ENCODE results near the gene F8A1. TPM values are rescaled to one million over a fixed set of nuclear protein-coding genes. Genes with fewer than 3 reads are reported as not detected.
"Not testable (repeated sequence)": the region's sequence is repeated elsewhere in the genome, so short reads cannot be mapped to it uniquely, and the experiment has no call there.

The F8A1 gene
- total RNA-seq, 3 donors from 2014 or later (not counting 1 experiment from before 2014, with no cell fraction given), result 12.0 to 32.9 (median 12.4) TPM

- 8% methylated on average over 5 of the region's 5 CpGs for WGBS (ENCODE audit: insufficient coverage)
Observed at GRCh38 chrX:154918060-154918483, 31.9 kb downstream of the F8A1 start.

DNA sequence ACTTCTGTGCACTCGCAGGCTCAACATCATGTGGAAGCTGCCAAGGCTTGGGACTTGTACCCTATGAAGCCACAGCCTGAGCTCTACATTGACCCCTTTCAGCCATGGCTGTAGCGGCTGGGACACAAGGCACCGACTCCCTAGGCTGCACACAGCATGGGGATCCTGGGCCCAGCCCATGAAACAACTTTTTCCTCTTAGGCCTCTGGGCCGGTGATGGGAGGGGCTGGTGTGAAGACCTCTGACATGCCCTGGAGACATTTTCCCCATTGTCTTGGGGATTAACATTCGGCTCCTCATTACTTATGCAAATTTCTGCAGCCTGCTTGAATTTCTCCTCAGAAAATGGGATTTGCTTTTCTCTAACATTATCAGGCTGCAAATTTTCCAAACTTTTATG lies 38.6 kb downstream of the F8A1 start:
- H3K4me1 ChIP-seq (ENCODE audit: control insufficient read depth, insufficient read depth, low read length); intact Hi-C loops (cut with micrococcal nuclease); H3K9me3 Mint-ChIP-seq; DNase-seq; H3K9me3 ChIP-seq (ENCODE audit: control insufficient read depth, insufficient read depth, low read length); H3K27ac Mint-ChIP-seq; H3K27ac ChIP-seq (ENCODE audit: low read length); H3K4me3 Mint-ChIP-seq; H3K4me1 Mint-ChIP-seq; H3K27me3 ChIP-seq (ENCODE audit: control insufficient read depth, insufficient read depth, low read length); H3K36me3 Mint-ChIP-seq; H3K4me3 ChIP-seq (ENCODE audit: low read length); ATAC-seq; H3K36me3 ChIP-seq (ENCODE audit: control insufficient read depth, insufficient read depth, low read length): not testable (repeated sequence)
- H3K27me3 Mint-ChIP-seq (ENCODE audit: low read depth in 2 of 2), result peaks cover 17 to 25% of the 10 kb centered on the region in 2 donors
- 94% methylated on average over 5 of the region's 5 CpGs for WGBS (ENCODE audit: insufficient coverage)

More at GRCh38 chrX:154918060-154918483, 31.9 kb downstream of the F8A1 start:
- Histone ChIP-seq H3K4me1 (ENCODE audit: control insufficient read depth, insufficient read depth, low read length) (no peaks in the 10 kb centered on the region), H3K27ac (ENCODE audit: low read length) (no peak overlapping the region), H3K36me3 (ENCODE audit: control insufficient read depth, insufficient read depth, low read length) (no peaks in the 10 kb centered on the region), H3K4me3 (ENCODE audit: low read length) (no peak overlapping the region), H3K9me3 (ENCODE audit: control insufficient read depth, insufficient read depth, low read length) (no peaks in the 10 kb centered on the region), H3K27me3 (ENCODE audit: control insufficient read depth, insufficient read depth, low read length) (no peaks in the 10 kb centered on the region)
- Mint-ChIP-seq H3K36me3 (no peaks in the 10 kb centered on the region), H3K27ac (no peak overlapping the region), H3K9me3 (no peaks in the 10 kb centered on the region), H3K27me3 (ENCODE audit: low read depth in 2 of 2) (peaks cover 15 to 23% of the 10 kb centered on the region in 2 donors), H3K4me1 (peaks cover 0 to 6% of the 10 kb centered on the region in 2 donors), H3K4me3 (no peak overlapping the region)
- DNase-seq (peak in 1 of 2 donors; percentile 61), ATAC-seq (peak in 2 of 3 donors; percentile 62 to 71)
- intact Hi-C loops (cut with micrococcal nuclease), result loop anchor here (2.0 kb wide), 1 partner anchor 139 kb away; no protein-coding TSS in a partner anchor
- TF ChIP-seq, protein P1, sequence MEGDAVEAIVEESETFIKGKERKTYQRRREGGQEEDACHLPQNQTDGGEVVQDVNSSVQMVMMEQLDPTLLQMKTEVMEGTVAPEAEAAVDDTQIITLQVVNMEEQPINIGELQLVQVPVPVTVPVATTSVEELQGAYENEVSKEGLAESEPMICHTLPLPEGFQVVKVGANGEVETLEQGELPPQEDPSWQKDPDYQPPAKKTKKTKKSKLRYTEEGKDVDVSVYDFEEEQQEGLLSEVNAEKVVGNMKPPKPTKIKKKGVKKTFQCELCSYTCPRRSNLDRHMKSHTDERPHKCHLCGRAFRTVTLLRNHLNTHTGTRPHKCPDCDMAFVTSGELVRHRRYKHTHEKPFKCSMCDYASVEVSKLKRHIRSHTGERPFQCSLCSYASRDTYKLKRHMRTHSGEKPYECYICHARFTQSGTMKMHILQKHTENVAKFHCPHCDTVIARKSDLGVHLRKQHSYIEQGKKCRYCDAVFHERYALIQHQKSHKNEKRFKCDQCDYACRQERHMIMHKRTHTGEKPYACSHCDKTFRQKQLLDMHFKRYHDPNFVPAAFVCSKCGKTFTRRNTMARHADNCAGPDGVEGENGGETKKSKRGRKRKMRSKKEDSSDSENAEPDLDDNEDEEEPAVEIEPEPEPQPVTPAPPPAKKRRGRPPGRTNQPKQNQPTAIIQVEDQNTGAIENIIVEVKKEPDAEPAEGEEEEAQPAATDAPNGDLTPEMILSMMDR (IDR thresholded peaks at IDR 0.05), result peak; percentile 67

Other genes starting within 250 kb of the F8A1 start
- gene CTAG2, start 232.8 kb upstream of the F8A1 start, total RNA-seq, result not detected
- gene GAB3, start 135.3 kb upstream of the F8A1 start, total RNA-seq, result 10 to 100 TPM; 55.6 to 89.8 (median 77.4) TPM
- gene DKC1, start 123.5 kb upstream of the F8A1 start, total RNA-seq, result 10 to 100 TPM; 41.8 to 54.3 (median 53.9) TPM
- gene MPP1, start 80.9 kb upstream of the F8A1 start, total RNA-seq, result 10 to 100 TPM; 20.8 to 36.7 (median 27.0) TPM
- not detected for gene SMIM9, start 51.7 kb upstream of the F8A1 start, total RNA-seq
- 1 to 10 TPM; 1.4 to 4.6 (median 2.8) TPM for gene F8, start 136.4 kb downstream of the F8A1 start, total RNA-seq
- gene FUNDC2, start 140.5 kb downstream of the F8A1 start, total RNA-seq, result 10 to 100 TPM; 49.7 to 52.9 (median 52.1) TPM
- gene CMC4, start 184.8 kb downstream of the F8A1 start, total RNA-seq, result 1 to 10 TPM; 2.7 to 9.2 (median 5.2) TPM
- 10 to 100 TPM; 12.1 to 17.3 (median 14.0) TPM for gene MTCP1, start 184.8 kb downstream of the F8A1 start, total RNA-seq
- 10 to 100 TPM; 15.0 to 20.8 (median 17.9) TPM for gene BRCC3, start 185.2 kb downstream of the F8A1 start, total RNA-seq